GM19324 (cell line): Measurements from ENCODE around the gene TRAF2.

Experiments used
- ATAC-seq: cut with Tn5 transposase; IDR thresholded peaks from one replicate; pipeline ENCODE4 v1.9.1; 2021; ENCODE audit warnings: mild to moderate bottlenecking, moderate library complexity; ENCODE audit not compliant: unreplicated experiment, low FRiP score

The TRAF2 gene

DNA sequence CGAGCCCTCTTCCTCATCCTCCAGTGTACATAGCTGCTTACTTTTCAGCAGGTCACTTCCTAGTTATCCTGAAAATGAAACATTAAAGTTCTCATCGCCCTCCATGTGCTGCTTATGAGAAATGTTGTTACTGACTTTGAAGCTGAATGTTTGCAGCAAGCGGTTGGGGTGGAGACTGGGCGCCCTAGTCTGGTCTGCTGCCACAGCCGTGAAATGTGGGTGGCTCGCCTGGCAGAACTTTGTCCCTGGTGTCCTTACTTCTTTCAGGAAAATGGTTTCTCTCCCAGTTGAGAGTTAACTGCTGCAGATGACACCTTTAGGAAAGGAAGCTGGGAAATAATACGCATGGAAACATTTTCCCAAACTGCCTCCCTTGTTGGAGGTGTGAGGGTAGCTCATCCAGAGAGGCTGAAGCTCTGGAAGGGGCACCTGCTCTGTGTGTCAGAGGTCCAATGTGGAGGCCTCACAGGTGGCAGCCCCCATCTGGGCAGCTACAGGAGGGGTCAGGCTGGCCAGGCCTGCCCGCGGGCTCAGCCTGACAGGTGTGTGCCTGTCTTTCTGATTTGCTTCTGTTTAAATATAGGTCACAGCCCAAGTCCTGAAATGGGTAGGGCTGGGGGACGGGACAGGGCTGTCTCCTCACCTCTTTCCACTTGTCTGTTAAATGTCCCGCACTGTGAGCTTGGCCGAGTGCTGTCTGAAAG, 24.0 kb downstream of the TRAF2 start:
- no peak for ATAC-seq

DNA sequence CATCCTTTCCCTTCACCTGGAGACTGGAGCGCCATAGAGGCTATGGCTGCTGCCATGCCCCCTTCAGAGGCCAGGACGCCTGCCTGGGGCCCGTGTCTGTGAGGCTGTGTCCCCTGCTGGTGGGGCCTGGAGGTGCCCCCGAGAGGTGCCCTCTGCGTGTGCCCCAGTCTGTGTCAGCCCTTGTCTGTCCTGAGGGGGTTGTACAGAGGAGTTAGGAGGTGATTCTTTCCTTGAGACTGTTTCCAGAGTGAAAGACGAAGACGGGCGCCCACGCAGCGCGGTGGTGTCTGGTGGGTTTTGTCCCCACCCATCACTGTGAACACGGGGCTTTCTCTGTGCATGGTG, 24.6 kb downstream of the TRAF2 start:
- no peak for ATAC-seq

GRCh38 chr9:136913701-136914438, 27.6 kb downstream of the TRAF2 start:
- no peak for ATAC-seq

- ATAC-seq: no peak
Observed at GRCh38 chr9:136915632-136916329, 29.5 kb downstream of the TRAF2 start.

DNA sequence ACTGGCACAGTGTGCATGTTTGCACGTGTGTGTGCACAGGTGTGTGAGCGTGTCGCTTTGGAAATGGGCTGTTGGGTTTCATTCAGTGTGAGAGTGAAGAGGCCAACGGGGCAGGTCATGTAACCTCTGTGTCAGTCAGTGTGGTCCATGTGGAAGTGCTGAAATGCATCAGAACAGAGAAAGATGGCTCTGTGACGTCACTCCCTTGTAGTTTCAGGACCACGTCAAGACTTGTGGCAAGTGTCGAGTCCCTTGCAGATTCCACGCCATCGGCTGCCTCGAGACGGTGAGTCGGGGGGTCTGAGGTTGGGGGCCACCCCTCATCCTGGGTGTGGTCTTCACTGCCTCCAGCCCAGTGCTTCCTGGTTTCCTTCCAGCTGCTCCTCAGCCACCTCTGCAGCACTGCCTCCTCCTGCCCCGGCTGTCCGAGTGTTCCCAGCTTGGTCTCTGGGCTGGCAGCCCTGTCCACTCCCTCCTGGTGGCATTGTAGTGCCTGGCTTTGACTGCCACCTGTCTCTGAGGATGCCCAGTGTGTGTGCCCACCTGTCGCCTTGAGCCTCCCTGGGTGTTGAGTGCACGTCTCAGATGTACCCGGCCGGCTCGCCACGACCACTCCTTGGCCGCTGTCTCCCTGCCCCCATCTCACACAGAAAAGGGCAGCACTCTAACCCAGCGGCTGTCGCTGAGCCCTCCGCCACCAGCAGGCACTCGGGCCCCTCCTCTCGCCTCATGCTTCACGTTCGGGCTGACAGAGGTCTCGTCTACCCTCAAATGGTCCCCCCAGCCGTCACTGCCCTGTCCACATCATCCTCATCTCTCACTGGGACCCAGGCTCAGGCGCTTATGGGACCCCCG, 30.2 kb downstream of the TRAF2 start:
- ATAC-seq: no peak

GRCh38 chr9:136917902-136918301, 31.6 kb downstream of the TRAF2 start:
- ATAC-seq: no peak

DNA sequence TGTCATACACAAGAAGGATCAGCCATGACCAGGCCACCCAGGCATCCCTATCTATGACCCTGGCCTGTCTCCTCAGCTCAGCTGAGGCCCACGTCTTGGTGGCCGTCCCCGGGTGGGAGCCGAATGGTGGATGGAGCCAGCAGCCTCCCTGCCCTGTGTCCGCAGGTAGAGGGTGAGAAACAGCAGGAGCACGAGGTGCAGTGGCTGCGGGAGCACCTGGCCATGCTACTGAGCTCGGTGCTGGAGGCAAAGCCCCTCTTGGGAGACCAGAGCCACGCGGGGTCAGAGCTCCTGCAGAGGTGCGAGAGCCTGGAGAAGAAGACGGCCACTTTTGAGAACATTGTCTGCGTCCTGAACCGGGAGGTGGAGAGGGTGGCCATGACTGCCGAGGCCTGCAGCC, 33.8 kb downstream of the TRAF2 start:
- ATAC-seq: no peak

DNA sequence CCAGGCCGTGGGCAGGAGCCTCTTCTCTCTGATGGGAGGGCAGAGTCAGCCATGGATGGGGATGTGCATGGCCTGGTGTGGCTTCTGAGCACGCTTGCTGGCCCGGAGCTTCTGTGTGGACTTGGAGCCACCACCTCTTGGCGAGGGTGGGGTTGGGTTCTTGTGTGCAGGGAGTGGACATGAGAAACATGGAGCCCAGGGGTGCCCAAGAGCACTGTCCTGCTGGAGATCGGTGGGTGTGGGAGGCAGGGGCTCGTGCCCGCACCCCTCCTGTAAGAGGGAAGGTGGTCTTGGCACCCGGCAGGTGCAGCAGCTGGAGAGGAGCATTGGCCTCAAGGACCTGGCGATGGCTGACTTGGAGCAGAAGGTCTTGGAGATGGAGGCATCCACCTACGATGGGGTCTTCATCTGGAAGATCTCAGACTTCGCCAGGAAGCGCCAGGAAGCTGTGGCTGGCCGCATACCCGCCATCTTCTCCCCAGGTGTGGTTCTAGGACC, 34.5 kb downstream of the TRAF2 start:
- no peak for ATAC-seq

DNA sequence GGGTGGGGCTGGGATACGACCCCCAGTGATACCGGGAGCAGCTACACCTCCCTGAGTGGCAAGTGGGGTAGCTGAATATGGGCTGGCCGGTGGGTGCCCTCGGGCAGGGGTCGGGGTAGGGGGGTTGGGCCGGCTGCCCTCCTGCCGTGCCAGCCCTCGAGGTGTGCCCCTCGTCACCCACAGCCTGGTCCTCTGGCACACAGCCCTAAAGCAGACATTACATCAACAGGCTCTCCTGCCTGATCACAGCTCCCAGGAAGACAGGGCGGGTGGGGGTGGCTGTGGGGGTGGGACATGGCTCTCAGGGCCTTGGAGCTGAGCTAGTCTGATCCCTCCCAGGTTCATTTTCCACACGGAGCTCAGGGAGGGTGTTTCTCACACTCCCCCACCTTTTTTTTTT, 35.0 kb downstream of the TRAF2 start:
- no peak for ATAC-seq

- no peak for ATAC-seq
Observed at GRCh38 chr9:136921718-136922117, 35.4 kb downstream of the TRAF2 start.

DNA sequence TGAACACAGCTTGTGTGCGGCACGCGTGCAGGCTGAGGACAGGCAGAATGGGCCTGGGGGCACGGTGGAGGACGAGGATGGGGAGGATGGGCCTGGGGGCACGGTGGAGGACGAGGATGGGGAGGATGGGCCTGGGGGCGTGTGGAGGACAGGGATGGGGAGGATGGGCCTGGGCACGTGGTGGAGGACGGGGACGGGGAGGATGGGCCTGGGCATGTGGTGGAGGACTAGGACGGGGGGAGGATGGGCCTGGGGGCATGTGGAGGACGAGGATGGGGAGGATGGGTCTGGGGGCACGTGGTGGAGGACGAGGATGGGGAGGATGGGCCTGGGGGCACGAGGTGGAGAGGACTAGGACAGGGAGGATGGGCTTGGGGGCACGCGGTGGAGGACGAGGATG, 36.2 kb downstream of the TRAF2 start:
- ATAC-seq: no peak

DNA sequence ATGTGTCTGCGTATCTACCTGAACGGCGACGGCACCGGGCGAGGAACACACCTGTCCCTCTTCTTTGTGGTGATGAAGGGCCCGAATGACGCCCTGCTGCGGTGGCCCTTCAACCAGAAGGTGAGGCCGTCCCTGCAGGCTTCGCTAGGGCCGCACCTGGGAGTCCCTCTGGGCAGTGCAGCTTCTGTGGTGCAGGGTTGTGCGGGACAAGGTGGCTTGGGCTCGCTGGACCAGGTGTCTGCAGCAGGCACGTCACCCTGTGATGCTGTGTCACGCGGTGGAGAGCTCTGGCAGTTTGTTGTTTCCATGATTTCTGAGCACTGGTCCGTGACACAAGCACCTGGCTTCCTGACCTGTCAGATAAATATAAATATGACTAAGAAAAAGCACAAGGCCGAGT, 37.6 kb downstream of the TRAF2 start:
- ATAC-seq: no peak

- ATAC-seq: no peak
Observed at GRCh38 chr9:136925414-136926153, 39.3 kb downstream of the TRAF2 start.

DNA sequence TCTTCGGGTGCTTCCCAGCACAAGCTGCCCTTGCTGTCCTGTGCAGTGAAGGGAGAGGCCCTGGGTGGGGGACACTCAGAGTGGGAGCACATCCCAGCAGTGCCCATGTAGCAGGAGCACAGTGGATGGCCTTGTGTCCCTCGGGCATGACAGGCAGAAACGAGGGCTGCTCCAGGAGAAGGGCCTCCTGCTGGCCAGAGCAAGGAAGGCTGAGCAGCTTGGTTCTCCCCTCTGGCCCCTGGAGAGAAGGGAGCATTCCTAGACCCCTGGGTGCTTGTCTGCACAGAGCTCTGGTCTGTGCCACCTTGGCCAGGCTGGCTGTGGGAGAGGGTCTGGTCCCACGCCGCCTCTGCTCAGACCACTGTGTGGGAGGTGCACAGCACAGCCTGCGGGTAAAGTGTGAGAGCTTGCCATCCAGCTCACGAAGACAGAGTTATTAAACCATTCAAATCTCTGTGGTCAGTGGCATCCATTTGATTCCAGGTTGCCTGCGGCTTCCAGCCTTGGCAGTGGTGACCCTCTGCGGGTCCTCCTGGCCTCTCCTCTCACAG, 39.9 kb downstream of the TRAF2 start:
- ATAC-seq: no peak

- no peak for ATAC-seq
Observed at GRCh38 chr9:136926749-136927148, 40.4 kb downstream of the TRAF2 start.

GRCh38 chr9:136927343-136928271, 41.3 kb downstream of the TRAF2 start:
- no peak for ATAC-seq

- no peak for ATAC-seq
Observed at GRCh38 chr9:136928591-136928990, 42.3 kb downstream of the TRAF2 start.

DNA sequence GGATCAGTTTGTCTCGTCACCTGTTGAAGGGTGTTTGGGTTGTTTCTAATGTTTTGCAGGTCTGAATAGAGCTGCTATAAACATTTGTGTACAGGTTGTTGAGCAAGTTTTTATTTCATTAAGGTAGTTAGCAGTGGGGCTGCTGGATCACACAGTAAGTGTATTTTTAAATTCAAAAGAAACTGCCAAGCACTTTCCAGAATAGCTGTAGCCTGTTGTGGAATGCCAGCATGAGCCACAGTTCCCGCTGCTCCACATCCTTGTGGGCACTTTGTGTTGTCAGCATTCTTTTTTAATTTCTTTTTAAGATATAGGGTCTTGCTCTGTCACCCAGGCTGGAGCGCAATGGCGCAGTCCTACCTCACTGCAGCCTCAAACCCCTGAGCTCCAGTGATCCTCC, 43.7 kb downstream of the TRAF2 start:
- ATAC-seq: no peak
